A549 (cell line): ENCODE measurements around the gene CBARP.

Experiments used
- BHLHE40 ChIP-seq: IDR thresholded peaks from 2 replicates; pipeline ENCODE4 v1.6.1; 2012; ENCODE audit warnings: low read depth, low read length, inconsistent platforms
- HOXA7 ChIP-seq: fragments of 250-450 bp; sonication (Bioruptor Pico); IDR thresholded peaks from 2 replicates; pipeline ENCODE4 v1.5.0; 2020; ENCODE audit warnings: mild to moderate bottlenecking, moderate library complexity
- JUNB ChIP-seq: fragments of >200 bp; sonication (Bioruptor Twin); formaldehyde crosslinking; IDR thresholded peaks from 2 replicates; pipeline ENCODE4 v1.6.1; 2016
- MAZ ChIP-seq: fragments of 150-350 bp; IDR thresholded peaks from 2 replicates; pipeline ENCODE4 v1.6.1; 2014; ENCODE audit warnings: antibody characterized with exemption, low read depth, low read length, borderline replicate concordance
- POLR2A ChIP-seq: IDR thresholded peaks from 2 replicates; pipeline ENCODE4 v1.6.1; 2012; ENCODE audit warnings: mild to moderate bottlenecking, low read length
- SREBF2 ChIP-seq: fragments of 450-650 bp; IDR thresholded peaks from 2 replicates; pipeline ENCODE4 v1.6.1; 2014; ENCODE audit warnings: mild to moderate bottlenecking, moderate library complexity
- TF ChIP-seq, protein P1 (sequence below): fragments of >200 bp; sonication (Bioruptor Twin); formaldehyde crosslinking; IDR thresholded peaks from 3 replicates; pipeline ENCODE4 v1.5.1; 2016

GRCh38 chr19:1251330-1252220 is 13.8 kb upstream of the CBARP start:
- TF ChIP-seq MAZ (no peak), SREBF2 (no peak), POLR2A (no peak), JUNB (no peak), BHLHE40 (no peak), HOXA7 (no peak)
- TF ChIP-seq, protein P1, sequence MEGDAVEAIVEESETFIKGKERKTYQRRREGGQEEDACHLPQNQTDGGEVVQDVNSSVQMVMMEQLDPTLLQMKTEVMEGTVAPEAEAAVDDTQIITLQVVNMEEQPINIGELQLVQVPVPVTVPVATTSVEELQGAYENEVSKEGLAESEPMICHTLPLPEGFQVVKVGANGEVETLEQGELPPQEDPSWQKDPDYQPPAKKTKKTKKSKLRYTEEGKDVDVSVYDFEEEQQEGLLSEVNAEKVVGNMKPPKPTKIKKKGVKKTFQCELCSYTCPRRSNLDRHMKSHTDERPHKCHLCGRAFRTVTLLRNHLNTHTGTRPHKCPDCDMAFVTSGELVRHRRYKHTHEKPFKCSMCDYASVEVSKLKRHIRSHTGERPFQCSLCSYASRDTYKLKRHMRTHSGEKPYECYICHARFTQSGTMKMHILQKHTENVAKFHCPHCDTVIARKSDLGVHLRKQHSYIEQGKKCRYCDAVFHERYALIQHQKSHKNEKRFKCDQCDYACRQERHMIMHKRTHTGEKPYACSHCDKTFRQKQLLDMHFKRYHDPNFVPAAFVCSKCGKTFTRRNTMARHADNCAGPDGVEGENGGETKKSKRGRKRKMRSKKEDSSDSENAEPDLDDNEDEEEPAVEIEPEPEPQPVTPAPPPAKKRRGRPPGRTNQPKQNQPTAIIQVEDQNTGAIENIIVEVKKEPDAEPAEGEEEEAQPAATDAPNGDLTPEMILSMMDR = no peak
